ENCODE results near the gene CWC27.

DNA sequence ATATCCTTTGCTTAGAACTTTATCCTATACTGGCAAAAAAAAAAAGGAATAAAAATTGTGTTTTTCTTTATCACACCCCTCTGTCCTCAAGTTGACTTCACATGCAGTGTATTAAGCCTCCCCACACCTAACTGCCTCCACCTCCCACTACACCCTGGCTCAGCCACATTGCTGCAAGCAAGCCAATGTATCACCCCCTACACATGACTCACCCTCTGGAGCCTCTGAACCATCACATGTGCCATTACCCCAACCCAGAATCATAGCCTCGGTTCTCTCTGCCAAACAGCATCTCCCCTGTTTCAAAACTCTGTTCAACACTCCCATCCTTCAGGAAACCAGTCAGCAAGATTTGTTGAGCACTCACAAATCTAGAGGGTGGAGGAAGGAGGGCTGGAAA, 209.0 kb downstream of the CWC27 start:
- TF ChIP-seq POLR2AphosphoS5 (IDR thresholded peaks at IDR 0.05) (no peak), POLR2A (IDR thresholded peaks at IDR 0.05) (no peak)
- TF ChIP-seq, protein P1, sequence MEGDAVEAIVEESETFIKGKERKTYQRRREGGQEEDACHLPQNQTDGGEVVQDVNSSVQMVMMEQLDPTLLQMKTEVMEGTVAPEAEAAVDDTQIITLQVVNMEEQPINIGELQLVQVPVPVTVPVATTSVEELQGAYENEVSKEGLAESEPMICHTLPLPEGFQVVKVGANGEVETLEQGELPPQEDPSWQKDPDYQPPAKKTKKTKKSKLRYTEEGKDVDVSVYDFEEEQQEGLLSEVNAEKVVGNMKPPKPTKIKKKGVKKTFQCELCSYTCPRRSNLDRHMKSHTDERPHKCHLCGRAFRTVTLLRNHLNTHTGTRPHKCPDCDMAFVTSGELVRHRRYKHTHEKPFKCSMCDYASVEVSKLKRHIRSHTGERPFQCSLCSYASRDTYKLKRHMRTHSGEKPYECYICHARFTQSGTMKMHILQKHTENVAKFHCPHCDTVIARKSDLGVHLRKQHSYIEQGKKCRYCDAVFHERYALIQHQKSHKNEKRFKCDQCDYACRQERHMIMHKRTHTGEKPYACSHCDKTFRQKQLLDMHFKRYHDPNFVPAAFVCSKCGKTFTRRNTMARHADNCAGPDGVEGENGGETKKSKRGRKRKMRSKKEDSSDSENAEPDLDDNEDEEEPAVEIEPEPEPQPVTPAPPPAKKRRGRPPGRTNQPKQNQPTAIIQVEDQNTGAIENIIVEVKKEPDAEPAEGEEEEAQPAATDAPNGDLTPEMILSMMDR (IDR thresholded peaks at IDR 0.05) = no peak

All from upper lobe of left lung (tissue), 4 donors.